H9 (cell line): ENCODE data around the gene KIAA1671. TPM values are rescaled to one million over a fixed set of nuclear protein-coding genes. Genes with fewer than 3 reads are reported as not detected.

ENCODE experiments used
- DNase-seq: peaks from one replicate; pipeline ENCODE4 v3.0.0-alpha.2; 2017
- H2AFZ ChIP-seq: one replicate; pipeline ENCODE4 v1.6.1; 2013; ENCODE audit warnings: mild to moderate bottlenecking, low read length, control low read depth, moderate library complexity
- H2AK5ac ChIP-seq: 2 replicates; pipeline ENCODE4 v1.6.1; 2013; ENCODE audit warnings: low read length, control low read depth, mixed read lengths; ENCODE audit not compliant: insufficient read length
- H2BK120ac ChIP-seq: one replicate; pipeline ENCODE4 v1.6.1; 2013; ENCODE audit warnings: low read depth, mild to moderate bottlenecking, low read length, control low read depth, inconsistent platforms; ENCODE audit not compliant: poor library complexity, severe bottlenecking
- H2BK12ac ChIP-seq: 2 replicates; pipeline ENCODE4 v1.6.1; 2013; ENCODE audit warnings: low read length, control low read depth, mixed read lengths, low read depth; ENCODE audit not compliant: insufficient read length
- H2BK15ac ChIP-seq: 2 replicates; pipeline ENCODE4 v1.6.1; 2013; ENCODE audit warnings: low read depth, low read length, control low read depth
- H2BK20ac ChIP-seq: one replicate; pipeline ENCODE4 v1.6.1; 2013; ENCODE audit warnings: low read depth, mild to moderate bottlenecking, low read length, control low read depth, inconsistent platforms; ENCODE audit not compliant: poor library complexity, severe bottlenecking
- H2BK5ac ChIP-seq: 2 replicates; pipeline ENCODE4 v1.6.1; 2013; ENCODE audit warnings: low read length, control low read depth, mixed read lengths; ENCODE audit not compliant: insufficient read length
- H3K14ac ChIP-seq: 2 replicates; pipeline ENCODE4 v1.6.1; 2013; ENCODE audit warnings: low read length, control low read depth; ENCODE audit not compliant: insufficient read depth
- H3K18ac ChIP-seq: 2 replicates; pipeline ENCODE4 v1.6.1; 2013; ENCODE audit warnings: low read depth, mild to moderate bottlenecking, mixed read lengths, low read length, control low read depth; ENCODE audit not compliant: insufficient read length
- H3K23ac ChIP-seq: 2 replicates; pipeline ENCODE4 v1.6.1; 2013; ENCODE audit warnings: low read length, control low read depth, mixed read lengths, low read depth; ENCODE audit not compliant: insufficient read length
- H3K23me2 ChIP-seq: 2 replicates; pipeline ENCODE4 v1.6.1; 2013; ENCODE audit warnings: low read depth, mild to moderate bottlenecking, mixed read lengths, low read length, control low read depth; ENCODE audit not compliant: insufficient read length, poor library complexity, severe bottlenecking
- H3K27ac ChIP-seq: 2 replicates; pipeline ENCODE4 v1.5.1; 2013; ENCODE audit warnings: low read length, control low read depth, mixed read lengths, low read depth; ENCODE audit not compliant: insufficient read length
- H3K27me3 ChIP-seq: 2 replicates; pipeline ENCODE4 v1.6.1; 2013; ENCODE audit warnings: low read length, control low read depth, inconsistent platforms; ENCODE audit not compliant: insufficient read depth
- H3K4ac ChIP-seq: 2 replicates; pipeline ENCODE4 v1.6.1; 2013; ENCODE audit warnings: low read depth, mild to moderate bottlenecking, control low read depth, inconsistent platforms, low read length, moderate library complexity
- H3K4me1 ChIP-seq: 2 replicates; pipeline ENCODE4 v1.6.1; 2013; ENCODE audit warnings: low read length, control low read depth, inconsistent platforms; ENCODE audit not compliant: insufficient read depth
- H3K4me2 ChIP-seq: 2 replicates; pipeline ENCODE4 v1.6.1; 2013; ENCODE audit warnings: low read length, control low read depth, mixed read lengths; ENCODE audit not compliant: insufficient read length, insufficient read depth
- H3K56ac ChIP-seq: 2 replicates; pipeline ENCODE4 v1.6.1; 2013; ENCODE audit warnings: low read depth, mild to moderate bottlenecking, mixed read lengths, low read length, control low read depth; ENCODE audit not compliant: insufficient read length
- H3K79me1 ChIP-seq: 2 replicates; pipeline ENCODE4 v1.6.1; 2013; ENCODE audit warnings: low read depth, mild to moderate bottlenecking, moderate library complexity, low read length, control low read depth, inconsistent platforms; ENCODE audit not compliant: insufficient read depth, poor library complexity, severe bottlenecking
- H3K79me2 ChIP-seq: 2 replicates; pipeline ENCODE4 v1.6.1; 2013; ENCODE audit warnings: low read length, control low read depth, inconsistent platforms; ENCODE audit not compliant: insufficient read depth
- H3K9ac ChIP-seq: 2 replicates; pipeline ENCODE4 v1.6.1; 2013; ENCODE audit warnings: low read length, control low read depth, mixed read lengths; ENCODE audit not compliant: insufficient read length; ENCODE audit errors: extremely low read depth
- H3K9me3 ChIP-seq: one replicate; pipeline ENCODE4 v1.6.1; 2013; ENCODE audit warnings: low read depth, low read length, inconsistent platforms; ENCODE audit not compliant: control insufficient read depth
- H3T11ph ChIP-seq: one replicate; pipeline ENCODE4 v1.6.1; 2013; ENCODE audit warnings: mild to moderate bottlenecking, low read length, control low read depth, inconsistent platforms
- H4K20me1 ChIP-seq: one replicate; pipeline ENCODE4 v1.6.1; 2013; ENCODE audit not compliant: control insufficient read depth, insufficient read length, insufficient read depth
- H4K5ac ChIP-seq: 2 replicates; pipeline ENCODE4 v1.6.1; 2013; ENCODE audit warnings: low read depth, mild to moderate bottlenecking, mixed read lengths, low read length, control low read depth; ENCODE audit not compliant: insufficient read length
- H4K8ac ChIP-seq: replicated peaks from 2 replicates; pipeline ENCODE4 v1.6.1; 2013; ENCODE audit warnings: low read length, control low read depth, mixed read lengths, low read depth; ENCODE audit not compliant: insufficient read length
- H4K91ac ChIP-seq: 2 replicates; pipeline ENCODE4 v1.6.1; 2013; ENCODE audit warnings: low read depth, mild to moderate bottlenecking, moderate library complexity, mixed read lengths, low read length, control low read depth; ENCODE audit not compliant: insufficient read length
- H3K27ac Mint-ChIP-seq, 3 experiments: 2 replicates in 2 of 3; 3 replicates in 1 of 3; pipeline ENCODE4 v1.8.0; 2020 to 2021; ENCODE audit warnings: mixed read lengths in 3 of 3, mild to moderate bottlenecking in 1 of 3, moderate library complexity in 1 of 3
- H3K27me3 Mint-ChIP-seq: 2 replicates; pipeline ENCODE4 v1.8.0; 2021; ENCODE audit warnings: low read depth, mild to moderate bottlenecking, moderate library complexity, mixed read lengths
- H3K36me3 Mint-ChIP-seq, 3 experiments: 2 replicates in 2 of 3; 3 replicates in 1 of 3; pipeline ENCODE4 v1.8.0; 2020 to 2021; ENCODE audit warnings: low read depth in 3 of 3, mixed read lengths in 3 of 3; ENCODE audit not compliant: insufficient read depth in 1 of 3
- H3K4me1 Mint-ChIP-seq, 2 experiments: 2 replicates each; pipeline ENCODE4 v1.8.0; 2020; ENCODE audit warnings: mixed read lengths in 2 of 2
- H3K4me3 Mint-ChIP-seq, 2 experiments: 2 replicates in 1 of 2; 3 replicates in 1 of 2; pipeline ENCODE4 v1.8.0; 2020 to 2021; ENCODE audit warnings: mild to moderate bottlenecking in 2 of 2, mixed read lengths in 2 of 2, moderate library complexity in 1 of 2
- H3K9me3 Mint-ChIP-seq, 2 experiments: 2 replicates in 1 of 2; 3 replicates in 1 of 2; pipeline ENCODE4 v1.8.0; 2020; ENCODE audit warnings: mild to moderate bottlenecking in 2 of 2, mixed read lengths in 2 of 2, moderate library complexity in 1 of 2
- WGBS: extraction: QIAGEN DNeasy Blood & Tissue Kit; methylation state at CpG from one replicate; pipeline ENCODE4 v1.1.7; 2013; ENCODE audit warnings: missing lambda C conversion rate, low lambda C conversion rate, mixed read lengths; ENCODE audit not compliant: insufficient read length; ENCODE audit errors: extremely low coverage; 5-methylcytosine and 5-hydroxymethylcytosine counted together
- total RNA-seq: library from RNA; stranded (reverse); gene quantifications from 2 replicates; pipeline ENCODE4 v1.2.1, GENCODE V29; 2021
- TF ChIP-seq, protein P1 (sequence below): fragments of 200-600 bp; sonication (generic); conservative IDR thresholded peaks from 3 replicates; pipeline ENCODE4 v1.8.0; 2021; ENCODE audit warnings: antibody characterized with exemption, mild to moderate bottlenecking

KIAA1671 gene
- total RNA-seq, 1 experiment from 2014 or later: 22.6 TPM

DNA sequence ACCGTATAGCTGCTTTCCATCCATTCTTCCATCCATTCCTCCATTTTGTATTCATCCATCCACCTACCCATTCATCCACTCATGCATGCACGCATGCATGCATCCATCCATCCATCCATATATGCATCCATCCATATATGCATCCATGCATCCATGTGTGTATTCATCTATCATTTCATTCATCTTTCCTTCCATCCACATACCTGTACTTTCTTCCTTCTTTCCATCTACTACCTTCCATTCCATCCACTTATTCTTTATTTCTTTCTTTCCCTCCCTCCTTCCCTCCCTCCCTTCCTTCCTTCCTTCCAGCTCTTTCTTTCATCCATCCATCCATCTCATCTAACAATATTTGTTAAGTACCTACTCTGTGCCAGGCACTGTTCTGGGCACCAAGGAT, 19.9 kb downstream of the KIAA1671 start:
- Mint-ChIP-seq H3K4me1 (peaks cover 51 to 61% of the 10 kb centered on the region in 2 experiments), H3K9me3 (no peaks in the 10 kb centered on the region), H3K27me3 (no peaks in the 10 kb centered on the region), H3K27ac (no peak overlapping the region), H3K36me3 (peaks cover 0 to 1% (median under 1%) of the 10 kb centered on the region in 3 experiments; a peak in 1 of 7 replicates), H3K4me3 (no peak overlapping the region)
- Histone ChIP-seq H2BK120ac (no peak overlapping the region), H3K27ac (no peak overlapping the region), H2BK12ac (no peak overlapping the region), H3K79me1 (no peaks in the 10 kb centered on the region), H3K4ac (no peak overlapping the region), H2AK5ac (no peak overlapping the region), H4K91ac (no peak overlapping the region), H2BK20ac (no peak overlapping the region), H2AFZ (no peak overlapping the region), H3K9me3 (no peaks in the 10 kb centered on the region), H2BK5ac (no peak overlapping the region), H4K8ac (no peak overlapping the region), H2BK15ac (no peak overlapping the region), H3K18ac (no peak overlapping the region), H3K27me3 (no peaks in the 10 kb centered on the region), H3K56ac (no peak overlapping the region), H4K20me1 (no peaks in the 10 kb centered on the region), H3K23me2 (no peaks in the 10 kb centered on the region), H3K23ac (no peak overlapping the region), H3K4me1 (peaks cover 13% of the 10 kb centered on the region), H3K14ac (no peak overlapping the region), H3K9ac (no peak overlapping the region), H4K5ac (no peak overlapping the region), H3K4me2 (no peak overlapping the region), H3K79me2 (peaks cover 4% of the 10 kb centered on the region; the same call in 1 of the 2 replicates), H3T11ph (no peak overlapping the region)
- WGBS: no CpG with 5 or more reads among the region's 2 CpGs
- TF ChIP-seq, protein P1, sequence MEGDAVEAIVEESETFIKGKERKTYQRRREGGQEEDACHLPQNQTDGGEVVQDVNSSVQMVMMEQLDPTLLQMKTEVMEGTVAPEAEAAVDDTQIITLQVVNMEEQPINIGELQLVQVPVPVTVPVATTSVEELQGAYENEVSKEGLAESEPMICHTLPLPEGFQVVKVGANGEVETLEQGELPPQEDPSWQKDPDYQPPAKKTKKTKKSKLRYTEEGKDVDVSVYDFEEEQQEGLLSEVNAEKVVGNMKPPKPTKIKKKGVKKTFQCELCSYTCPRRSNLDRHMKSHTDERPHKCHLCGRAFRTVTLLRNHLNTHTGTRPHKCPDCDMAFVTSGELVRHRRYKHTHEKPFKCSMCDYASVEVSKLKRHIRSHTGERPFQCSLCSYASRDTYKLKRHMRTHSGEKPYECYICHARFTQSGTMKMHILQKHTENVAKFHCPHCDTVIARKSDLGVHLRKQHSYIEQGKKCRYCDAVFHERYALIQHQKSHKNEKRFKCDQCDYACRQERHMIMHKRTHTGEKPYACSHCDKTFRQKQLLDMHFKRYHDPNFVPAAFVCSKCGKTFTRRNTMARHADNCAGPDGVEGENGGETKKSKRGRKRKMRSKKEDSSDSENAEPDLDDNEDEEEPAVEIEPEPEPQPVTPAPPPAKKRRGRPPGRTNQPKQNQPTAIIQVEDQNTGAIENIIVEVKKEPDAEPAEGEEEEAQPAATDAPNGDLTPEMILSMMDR: no peak
- no peak for DNase-seq
